ENCODE measurements around the gene NUDT21.
"Not testable (repeated sequence)": the region's sequence is repeated elsewhere in the genome, so short reads cannot be mapped to it uniquely, and the experiment has no call there.

- not testable (repeated sequence) for TF ChIP-seq JUN (IDR thresholded peaks at IDR 0.05; ENCODE audit: low read depth, low read length); GABPA (IDR thresholded peaks at IDR 0.05; ENCODE audit: borderline replicate concordance, insufficient read depth, low read length); POLR2AphosphoS5 (IDR thresholded peaks at IDR 0.05; ENCODE audit: low read depth, low read length)
Measured at GRCh38 chr16:56380778-56381485, 70.2 kb downstream of the NUDT21 start.

Measured in H1 (cell line).